Ishikawa (cell line): ENCODE results near the gene CDKN2A.

Experiments
- CEBPB ChIP-seq: IDR thresholded peaks from 2 replicates; pipeline ENCODE4 v1.6.1; 2012
- CREB1 ChIP-seq: IDR thresholded peaks from 2 replicates; pipeline ENCODE4 v1.6.1; 2012; ENCODE audit warnings: low read depth
- EGR1 ChIP-seq: IDR thresholded peaks from 2 replicates; pipeline ENCODE4 v1.6.1; 2012
- EP300 ChIP-seq: IDR thresholded peaks from 2 replicates; pipeline ENCODE4 v1.6.1; 2012; ENCODE audit warnings: borderline replicate concordance
- FOXM1 ChIP-seq: IDR thresholded peaks from 2 replicates; pipeline ENCODE4 v1.6.1; 2012; ENCODE audit warnings: low read depth, borderline replicate concordance
- NFIC ChIP-seq: IDR thresholded peaks from 2 replicates; pipeline ENCODE4 v1.6.1; 2012
- RAD21 ChIP-seq: IDR thresholded peaks from 2 replicates; pipeline ENCODE4 v1.6.1; 2012; ENCODE audit warnings: low read depth
- TAF1 ChIP-seq: IDR thresholded peaks from 2 replicates; pipeline ENCODE4 v1.6.1; 2012; ENCODE audit warnings: low read depth, mild to moderate bottlenecking
- TCF12 ChIP-seq: IDR thresholded peaks from 2 replicates; pipeline ENCODE4 v1.6.1; 2012; ENCODE audit warnings: low read depth
- TEAD4 ChIP-seq: IDR thresholded peaks from 2 replicates; pipeline ENCODE4 v1.6.1; 2012
- YY1 ChIP-seq: IDR thresholded peaks from 2 replicates; pipeline ENCODE4 v1.6.1; 2012; ENCODE audit warnings: low read depth
- ZBTB7A ChIP-seq: IDR thresholded peaks from 2 replicates; pipeline ENCODE4 v1.6.1; 2012; ENCODE audit warnings: low read depth
- TF ChIP-seq, protein P1 (sequence below): IDR thresholded peaks from 2 replicates; pipeline ENCODE4 v1.6.1; 2012
- TF ChIP-seq, protein P2 (sequence below): IDR thresholded peaks from 2 replicates; pipeline ENCODE4 v1.6.1; 2012
- TF ChIP-seq, protein P3 (sequence below): IDR thresholded peaks from 2 replicates; pipeline ENCODE4 v1.6.1; 2012; ENCODE audit warnings: low read depth, mild to moderate bottlenecking

The CDKN2A gene

DNA sequence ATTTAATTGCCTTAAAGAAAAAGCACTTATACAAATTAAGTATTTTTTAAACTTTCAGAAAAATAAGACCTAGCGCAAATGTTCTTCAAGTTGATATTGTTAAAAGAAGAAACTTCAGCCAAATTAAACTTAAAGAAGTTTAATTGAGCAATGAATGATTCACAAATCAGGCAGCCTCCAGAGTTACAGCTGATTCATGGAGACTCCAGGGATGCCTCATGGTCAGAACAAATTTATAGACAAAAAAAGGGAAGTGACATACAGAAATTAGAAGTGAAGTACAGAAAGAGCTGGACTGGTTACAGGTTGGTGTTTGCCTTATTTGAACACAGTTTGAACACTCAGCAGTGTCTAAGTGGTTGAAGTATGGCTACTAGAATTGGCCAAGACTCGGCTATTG, 60.3 kb downstream of the CDKN2A start:
- TF ChIP-seq CREB1 (no peak), NFIC (no peak), YY1 (no peak), EP300 (no peak), RAD21 (no peak), TCF12 (no peak)
- TF ChIP-seq, protein P1, sequence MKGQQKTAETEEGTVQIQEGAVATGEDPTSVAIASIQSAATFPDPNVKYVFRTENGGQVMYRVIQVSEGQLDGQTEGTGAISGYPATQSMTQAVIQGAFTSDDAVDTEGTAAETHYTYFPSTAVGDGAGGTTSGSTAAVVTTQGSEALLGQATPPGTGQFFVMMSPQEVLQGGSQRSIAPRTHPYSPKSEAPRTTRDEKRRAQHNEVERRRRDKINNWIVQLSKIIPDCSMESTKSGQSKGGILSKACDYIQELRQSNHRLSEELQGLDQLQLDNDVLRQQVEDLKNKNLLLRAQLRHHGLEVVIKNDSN, result no peak
- TF ChIP-seq, protein P2, sequence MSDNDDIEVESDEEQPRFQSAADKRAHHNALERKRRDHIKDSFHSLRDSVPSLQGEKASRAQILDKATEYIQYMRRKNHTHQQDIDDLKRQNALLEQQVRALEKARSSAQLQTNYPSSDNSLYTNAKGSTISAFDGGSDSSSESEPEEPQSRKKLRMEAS, result no peak

DNA sequence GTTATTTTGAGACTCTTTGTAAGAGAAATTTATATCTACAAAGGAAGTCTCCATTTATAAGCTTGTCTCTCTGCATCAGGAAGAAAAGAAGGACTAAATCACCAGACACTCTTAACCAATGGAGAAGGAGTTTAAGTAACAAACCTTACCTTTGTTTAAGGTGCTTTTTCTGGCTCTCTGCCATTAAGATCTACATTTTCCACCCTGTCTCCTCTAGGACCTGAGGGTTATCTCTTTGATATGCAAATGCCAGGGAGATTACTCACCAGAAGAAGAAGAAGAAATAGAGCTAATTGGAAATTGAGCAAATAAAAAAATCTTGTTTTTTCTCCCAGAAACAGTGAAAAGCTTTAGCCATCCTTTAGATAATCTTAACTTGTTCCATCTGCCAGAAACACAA, 60.9 kb downstream of the CDKN2A start:
- no peak for TF ChIP-seq EP300
- TF ChIP-seq CEBPB, result no peak
- no peak for TF ChIP-seq RAD21
- TF ChIP-seq, protein P1, result no peak
- no peak for TF ChIP-seq FOXM1
- TF ChIP-seq TEAD4, result no peak
- TF ChIP-seq, protein P2, result no peak
- TF ChIP-seq TCF12, result no peak
- no peak for TF ChIP-seq NFIC
- TF ChIP-seq ZBTB7A, result no peak
- TF ChIP-seq, protein P3, sequence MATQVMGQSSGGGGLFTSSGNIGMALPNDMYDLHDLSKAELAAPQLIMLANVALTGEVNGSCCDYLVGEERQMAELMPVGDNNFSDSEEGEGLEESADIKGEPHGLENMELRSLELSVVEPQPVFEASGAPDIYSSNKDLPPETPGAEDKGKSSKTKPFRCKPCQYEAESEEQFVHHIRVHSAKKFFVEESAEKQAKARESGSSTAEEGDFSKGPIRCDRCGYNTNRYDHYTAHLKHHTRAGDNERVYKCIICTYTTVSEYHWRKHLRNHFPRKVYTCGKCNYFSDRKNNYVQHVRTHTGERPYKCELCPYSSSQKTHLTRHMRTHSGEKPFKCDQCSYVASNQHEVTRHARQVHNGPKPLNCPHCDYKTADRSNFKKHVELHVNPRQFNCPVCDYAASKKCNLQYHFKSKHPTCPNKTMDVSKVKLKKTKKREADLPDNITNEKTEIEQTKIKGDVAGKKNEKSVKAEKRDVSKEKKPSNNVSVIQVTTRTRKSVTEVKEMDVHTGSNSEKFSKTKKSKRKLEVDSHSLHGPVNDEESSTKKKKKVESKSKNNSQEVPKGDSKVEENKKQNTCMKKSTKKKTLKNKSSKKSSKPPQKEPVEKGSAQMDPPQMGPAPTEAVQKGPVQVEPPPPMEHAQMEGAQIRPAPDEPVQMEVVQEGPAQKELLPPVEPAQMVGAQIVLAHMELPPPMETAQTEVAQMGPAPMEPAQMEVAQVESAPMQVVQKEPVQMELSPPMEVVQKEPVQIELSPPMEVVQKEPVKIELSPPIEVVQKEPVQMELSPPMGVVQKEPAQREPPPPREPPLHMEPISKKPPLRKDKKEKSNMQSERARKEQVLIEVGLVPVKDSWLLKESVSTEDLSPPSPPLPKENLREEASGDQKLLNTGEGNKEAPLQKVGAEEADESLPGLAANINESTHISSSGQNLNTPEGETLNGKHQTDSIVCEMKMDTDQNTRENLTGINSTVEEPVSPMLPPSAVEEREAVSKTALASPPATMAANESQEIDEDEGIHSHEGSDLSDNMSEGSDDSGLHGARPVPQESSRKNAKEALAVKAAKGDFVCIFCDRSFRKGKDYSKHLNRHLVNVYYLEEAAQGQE, result no peak
- no peak for TF ChIP-seq EGR1

DNA sequence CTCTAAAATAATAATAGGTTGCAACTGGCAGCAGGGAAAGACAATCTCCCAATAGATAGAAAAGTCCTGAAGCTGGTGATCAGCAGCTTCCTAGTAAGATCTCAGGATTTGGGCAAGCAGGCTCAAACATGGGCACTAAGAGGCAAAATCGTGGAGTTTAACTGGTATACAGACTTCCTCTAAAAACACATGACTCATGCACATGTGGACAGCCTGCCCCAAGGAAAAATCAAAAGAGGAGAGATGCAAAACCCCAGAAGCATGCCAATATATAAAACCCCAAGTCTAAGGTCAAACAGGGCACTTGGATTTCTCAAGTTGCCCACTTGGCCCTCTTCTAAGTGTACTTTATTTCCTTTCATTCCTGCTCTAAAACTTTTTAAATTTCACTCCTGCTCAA, 62.8 kb downstream of the CDKN2A start:
- TF ChIP-seq EP300 (no peak), CREB1 (no peak), TCF12 (no peak), EGR1 (no peak), NFIC (no peak), CEBPB (no peak)
- TF ChIP-seq, protein P1, result no peak
- TF ChIP-seq, protein P2, result no peak

DNA sequence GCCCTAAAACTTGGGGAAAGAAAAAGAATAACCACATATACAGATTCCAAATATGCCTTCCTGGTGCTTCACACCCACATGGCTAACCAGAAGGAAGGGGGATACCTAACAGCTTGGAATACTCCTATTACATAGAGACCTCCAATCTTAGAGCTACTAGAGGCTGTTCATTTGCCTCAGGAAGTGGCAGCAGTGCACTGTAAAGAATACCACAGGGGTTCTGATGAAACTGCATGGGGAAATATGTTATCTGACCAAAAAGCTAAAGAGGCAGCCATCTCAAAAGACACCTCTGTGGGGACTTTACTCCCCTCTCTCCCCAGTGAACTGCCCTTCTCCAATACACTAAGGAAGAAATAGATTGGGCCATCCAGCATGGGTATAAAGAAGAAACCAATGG, 66.4 kb downstream of the CDKN2A start:
- TF ChIP-seq FOXM1, result no peak
- no peak for TF ChIP-seq YY1
- no peak for TF ChIP-seq TCF12
- TF ChIP-seq EP300, result no peak
- no peak for TF ChIP-seq RAD21
- TF ChIP-seq, protein P1, result no peak

DNA sequence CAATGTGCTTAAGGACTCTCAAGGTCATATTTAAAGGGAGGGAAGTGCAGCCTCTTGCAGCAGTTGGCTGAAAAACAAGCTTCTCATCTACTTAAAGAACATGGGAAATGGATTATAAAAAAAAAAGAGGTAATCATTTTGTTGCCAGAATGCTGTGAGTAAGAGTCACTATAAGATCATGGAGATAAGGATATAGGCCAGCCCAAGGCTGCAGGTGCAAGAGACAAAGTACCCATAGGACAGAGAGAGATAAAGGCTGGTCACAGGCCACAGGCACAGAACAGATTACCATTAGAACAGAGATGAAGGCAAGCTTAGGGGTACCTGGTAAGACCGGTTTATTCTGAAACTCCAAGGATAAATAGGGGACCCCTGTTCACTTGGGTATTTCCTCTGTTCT, 70.5 kb downstream of the CDKN2A start:
- TF ChIP-seq ZBTB7A (no peak), RAD21 (no peak), EP300 (no peak), TAF1 (no peak), CREB1 (no peak), NFIC (no peak), EGR1 (no peak), TEAD4 (no peak), YY1 (no peak), CEBPB (no peak), TCF12 (no peak), FOXM1 (no peak)
- TF ChIP-seq, protein P1, result no peak
- TF ChIP-seq, protein P2, result no peak
- TF ChIP-seq, protein P3, result no peak
